Mesodermal cell (in vitro differentiated cells): Measurements from ENCODE around the gene SMIM13.

ENCODE experiments used
- H3K27ac ChIP-seq: 2 replicates; pipeline ENCODE4 v1.7.0; 2013; ENCODE audit warnings: mild to moderate bottlenecking, low read depth, low read length, moderate library complexity; ENCODE audit not compliant: severe bottlenecking
- H3K36me3 ChIP-seq: 2 replicates; pipeline ENCODE4 v1.7.1; 2013; ENCODE audit warnings: mild to moderate bottlenecking, low read length, moderate library complexity; ENCODE audit not compliant: control insufficient read depth, insufficient read depth
- H3K4me1 ChIP-seq: one replicate; pipeline ENCODE4 v1.7.1; 2013; ENCODE audit warnings: mild to moderate bottlenecking, low read length; ENCODE audit not compliant: insufficient read depth, control insufficient read depth, poor library complexity, severe bottlenecking
- H3K4me3 ChIP-seq: 2 replicates; pipeline ENCODE4 v1.7.0; 2013; ENCODE audit warnings: low read length, control low read depth, mild to moderate bottlenecking; ENCODE audit not compliant: insufficient read depth, poor library complexity, severe bottlenecking; ENCODE audit errors: extremely low read depth
- H3K9me3 ChIP-seq: 2 replicates; pipeline ENCODE4 v1.7.1; 2013; ENCODE audit warnings: mild to moderate bottlenecking, low read length, moderate library complexity; ENCODE audit not compliant: control insufficient read depth
- WGBS, 2 experiments: methylation state at CpG; one replicate each; pipeline ENCODE4 v1.1.5; 2013; ENCODE audit warnings: missing lambda C conversion rate in 2 of 2; ENCODE audit not compliant: insufficient coverage in 2 of 2; 5-methylcytosine and 5-hydroxymethylcytosine counted together

SMIM13 gene

DNA sequence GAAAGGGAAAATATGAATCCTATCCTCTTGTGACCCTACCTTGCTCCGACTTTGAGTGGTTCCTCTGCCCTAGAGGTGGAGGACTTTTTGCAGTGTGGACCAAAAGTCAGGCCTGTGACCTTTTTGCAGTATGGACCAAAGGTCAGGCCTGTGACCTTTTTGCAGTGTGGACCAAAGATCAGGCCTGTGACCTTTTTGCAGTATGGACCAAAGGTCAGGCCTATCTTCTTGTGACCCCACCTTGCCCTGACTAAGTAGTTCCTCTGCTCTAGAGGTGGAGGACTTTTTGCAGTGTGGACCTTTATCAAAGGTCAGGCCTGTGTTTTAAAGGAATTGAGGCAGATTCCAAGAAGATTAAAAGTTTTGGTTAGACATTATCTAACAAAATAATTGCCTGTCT lies 28.7 kb downstream of the SMIM13 start:
- WGBS, 2 experiments, result 83 to 100% methylated on average over 1 of the region's 1 CpG
- H3K4me3 ChIP-seq, result no peak overlapping the region
- peaks cover 5% of the 10 kb centered on the region for H3K4me1 ChIP-seq
- H3K9me3 ChIP-seq, result no peaks in the 10 kb centered on the region
- H3K36me3 ChIP-seq, result peaks cover 13% of the 10 kb centered on the region
- H3K27ac ChIP-seq, result no peak overlapping the region

- 82 to 100% methylated on average over 1 to 2 of the region's 2 CpGs for WGBS, 2 experiments
- no peak overlapping the region for H3K4me3 ChIP-seq
- H3K4me1 ChIP-seq, result peaks cover 5% of the 10 kb centered on the region
- H3K36me3 ChIP-seq, result peaks cover 12% of the 10 kb centered on the region
- H3K9me3 ChIP-seq, result no peaks in the 10 kb centered on the region
- H3K27ac ChIP-seq, result no peak overlapping the region
Measured at GRCh38 chr6:11123978-11124377, 30.3 kb downstream of the SMIM13 start.

DNA sequence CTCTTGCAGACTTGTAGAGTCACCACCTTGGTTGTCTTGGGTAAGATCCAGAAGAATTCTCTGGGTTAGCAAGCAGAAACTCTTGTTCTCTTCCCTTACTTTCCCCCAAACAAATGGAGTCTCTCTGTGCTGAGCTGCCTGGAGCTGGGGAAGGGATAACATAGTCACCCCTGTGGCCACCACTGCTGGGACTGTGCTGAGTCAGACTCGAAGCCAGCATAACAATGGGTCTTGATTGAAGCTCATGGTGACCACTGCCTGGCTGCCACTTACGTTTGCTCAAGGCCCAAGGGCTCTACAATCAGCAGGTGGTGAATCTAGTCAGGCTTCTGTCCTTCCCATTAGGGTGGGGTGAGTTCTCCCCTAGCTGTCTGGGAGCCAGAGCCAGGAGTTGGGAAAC lies 33.2 kb downstream of the SMIM13 start:
- no peaks in the 10 kb centered on the region for H3K9me3 ChIP-seq
- H3K27ac ChIP-seq, result no peak overlapping the region
- WGBS, 2 experiments, result 54 to 63% methylated on average over 2 of the region's 2 CpGs
- H3K4me1 ChIP-seq, result peaks cover 5% of the 10 kb centered on the region
- H3K4me3 ChIP-seq, result no peak overlapping the region
- peaks cover 11% of the 10 kb centered on the region for H3K36me3 ChIP-seq

- peaks cover 5% of the 10 kb centered on the region for H3K4me1 ChIP-seq
- peaks cover 11% of the 10 kb centered on the region for H3K36me3 ChIP-seq
- H3K27ac ChIP-seq, result no peak overlapping the region
- no CpG with 5 or more reads among the region's 2 CpGs for WGBS, 2 experiments
- H3K9me3 ChIP-seq, result no peaks in the 10 kb centered on the region
- H3K4me3 ChIP-seq, result no peak overlapping the region
Measured at GRCh38 chr6:11128608-11129007, 35.0 kb downstream of the SMIM13 start.

DNA sequence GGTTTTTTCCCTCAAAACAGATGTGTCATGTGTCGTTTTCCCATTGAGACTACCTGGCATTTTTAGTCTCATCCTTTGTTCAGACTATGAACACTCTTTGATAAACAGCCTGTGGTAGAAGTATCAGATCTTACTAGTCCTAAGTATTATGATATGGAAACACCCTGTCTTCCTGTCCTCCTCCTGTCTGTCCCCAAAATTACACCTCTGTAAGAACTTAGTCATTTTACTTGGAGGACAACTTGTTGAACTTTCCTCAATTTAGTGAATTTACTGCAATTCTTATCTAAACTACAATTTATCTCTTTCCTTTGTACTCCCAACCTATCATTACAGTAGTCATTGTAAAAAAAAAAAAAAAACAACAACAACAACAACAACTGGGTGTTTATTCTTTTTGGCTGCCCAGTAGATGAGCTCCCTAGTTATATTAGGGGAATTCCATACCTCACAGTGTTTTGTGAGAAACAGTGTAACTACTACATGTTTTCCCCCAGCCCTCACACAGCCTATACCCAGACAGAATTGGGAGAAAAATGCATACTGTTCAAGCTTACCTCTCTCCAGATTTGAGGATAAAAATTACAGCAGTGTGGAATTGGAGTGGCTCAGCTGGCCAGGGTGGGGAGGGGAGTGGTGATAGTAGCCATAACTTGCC lies 36.4 kb downstream of the SMIM13 start:
- WGBS, 2 experiments, result no CpG with 5 or more reads among the region's 1 CpG
- Histone ChIP-seq H3K27ac (no peak overlapping the region), H3K4me3 (no peak overlapping the region), H3K4me1 (peaks cover 5% of the 10 kb centered on the region), H3K9me3 (no peaks in the 10 kb centered on the region), H3K36me3 (peaks cover 19% of the 10 kb centered on the region)

GRCh38 chr6:11130605-11131004 lies 37.0 kb downstream of the SMIM13 start:
- H3K4me3 ChIP-seq, result no peak overlapping the region
- H3K4me1 ChIP-seq, result peaks cover 8% of the 10 kb centered on the region
- H3K36me3 ChIP-seq, result peaks cover 24% of the 10 kb centered on the region
- no peak overlapping the region for H3K27ac ChIP-seq
- H3K9me3 ChIP-seq, result no peaks in the 10 kb centered on the region

- Histone ChIP-seq H3K36me3 (peaks cover 22% of the 10 kb centered on the region), H3K9me3 (no peaks in the 10 kb centered on the region), H3K27ac (no peak overlapping the region), H3K4me3 (no peak overlapping the region), H3K4me1 (peaks cover 8% of the 10 kb centered on the region)
- 91 to 97% methylated on average over 4 to 5 of the region's 6 CpGs for WGBS, 2 experiments
Measured at GRCh38 chr6:11132194-11132888, 38.7 kb downstream of the SMIM13 start.

DNA sequence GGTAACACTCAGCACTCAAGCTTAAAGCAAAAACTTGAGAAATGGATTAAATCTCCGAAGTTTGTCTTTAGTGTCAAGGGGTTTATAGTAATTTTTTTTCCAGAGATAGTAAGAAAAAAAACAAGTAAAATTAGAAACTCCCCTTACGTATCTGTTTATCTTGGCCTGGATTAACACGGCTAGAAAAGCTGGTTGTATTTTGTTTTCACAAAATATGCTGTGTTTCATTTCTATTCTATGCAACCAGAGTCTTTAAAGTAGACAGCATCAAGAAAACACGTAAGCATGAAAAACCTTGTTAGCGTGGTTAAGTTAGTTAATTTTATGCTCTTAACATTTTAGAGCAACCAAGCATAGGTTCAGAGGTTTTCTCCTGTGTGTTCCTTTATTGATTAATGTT lies 39.6 kb downstream of the SMIM13 start:
- no CpG with 5 or more reads among the region's 5 CpGs for WGBS, 2 experiments
- Histone ChIP-seq H3K4me1 (peaks cover 8% of the 10 kb centered on the region), H3K36me3 (peaks cover 19% of the 10 kb centered on the region), H3K27ac (no peak overlapping the region), H3K4me3 (no peak overlapping the region), H3K9me3 (no peaks in the 10 kb centered on the region)

DNA sequence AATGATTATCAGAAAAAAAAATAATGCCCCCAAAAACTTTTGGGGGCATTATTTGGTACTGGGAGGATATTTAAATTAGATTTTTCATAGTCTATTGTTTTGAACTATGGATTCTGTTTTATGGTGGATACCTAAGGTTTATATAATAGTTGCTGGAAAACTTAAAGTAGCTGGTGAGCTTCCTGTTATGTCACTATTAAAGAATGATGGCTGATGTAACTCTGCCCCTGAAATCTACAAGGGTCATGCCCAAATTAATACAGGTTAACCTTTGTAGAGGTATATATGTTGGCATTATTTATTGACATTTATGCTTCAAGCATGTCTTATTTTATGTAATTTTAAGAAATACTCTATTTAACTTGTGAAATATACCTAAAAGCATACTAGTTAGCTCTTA lies 43.2 kb downstream of the SMIM13 start:
- Histone ChIP-seq H3K4me3 (no peak overlapping the region), H3K9me3 (no peaks in the 10 kb centered on the region), H3K36me3 (peaks cover 19% of the 10 kb centered on the region), H3K27ac (no peak overlapping the region), H3K4me1 (peaks cover 24% of the 10 kb centered on the region)

DNA sequence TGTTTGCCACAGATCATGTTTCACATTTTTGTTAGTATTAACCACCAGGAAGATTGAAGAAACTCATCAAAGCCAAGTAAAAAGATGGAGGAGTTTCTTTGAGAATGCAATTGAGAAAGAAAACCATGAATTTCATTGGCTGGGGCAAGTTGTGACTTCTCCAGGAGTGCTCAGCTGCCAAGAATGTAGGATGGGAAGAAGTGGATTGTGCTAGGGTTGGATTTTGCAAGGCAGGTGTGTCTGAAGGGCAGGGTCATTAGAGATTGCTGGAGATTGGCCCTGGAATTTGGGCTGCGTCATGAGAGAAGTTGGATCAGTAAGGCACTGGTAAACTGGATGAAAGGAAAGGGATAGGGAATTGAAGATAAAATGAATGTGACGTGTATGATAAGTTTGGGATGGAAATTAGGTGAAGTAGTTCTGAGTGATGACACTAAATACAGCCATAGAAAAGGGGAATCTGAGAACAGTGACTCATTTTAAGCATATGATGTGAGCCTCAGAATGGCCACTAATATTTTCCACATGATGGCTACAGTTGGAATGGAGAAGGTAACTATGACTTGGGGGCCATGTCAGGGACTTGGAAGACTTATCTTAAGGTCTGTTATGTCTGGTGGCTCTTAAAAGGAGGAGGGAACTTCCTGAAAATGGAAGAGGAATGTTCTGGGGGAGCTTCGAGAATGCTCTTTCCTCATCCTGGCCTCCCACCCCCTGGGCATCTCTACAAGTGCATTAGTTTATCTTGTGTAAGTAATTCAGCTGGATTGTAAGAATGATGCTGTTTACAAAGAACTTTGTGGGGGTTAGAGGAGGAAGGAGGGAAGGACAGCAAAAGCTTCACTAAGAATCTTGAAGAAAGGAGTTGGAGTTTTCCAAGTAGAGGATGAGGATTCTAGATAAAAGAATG lies 45.7 kb downstream of the SMIM13 start:
- Histone ChIP-seq H3K9me3 (no peaks in the 10 kb centered on the region), H3K4me3 (no peak overlapping the region), H3K27ac (no peak overlapping the region), H3K4me1 (peaks cover 24% of the 10 kb centered on the region), H3K36me3 (peaks cover 17% of the 10 kb centered on the region)
- 97 to 100% methylated on average over 2 of the region's 3 CpGs for WGBS, 2 experiments
